HS-27A (cell line): ENCODE measurements around the gene DIAPH1.

ENCODE experiments used
- DNase-seq: peaks from one replicate; pipeline ENCODE4 v3.0.0-alpha.2; 2012; ENCODE audit warnings: low read depth, missing footprints

The DIAPH1 gene

DNA sequence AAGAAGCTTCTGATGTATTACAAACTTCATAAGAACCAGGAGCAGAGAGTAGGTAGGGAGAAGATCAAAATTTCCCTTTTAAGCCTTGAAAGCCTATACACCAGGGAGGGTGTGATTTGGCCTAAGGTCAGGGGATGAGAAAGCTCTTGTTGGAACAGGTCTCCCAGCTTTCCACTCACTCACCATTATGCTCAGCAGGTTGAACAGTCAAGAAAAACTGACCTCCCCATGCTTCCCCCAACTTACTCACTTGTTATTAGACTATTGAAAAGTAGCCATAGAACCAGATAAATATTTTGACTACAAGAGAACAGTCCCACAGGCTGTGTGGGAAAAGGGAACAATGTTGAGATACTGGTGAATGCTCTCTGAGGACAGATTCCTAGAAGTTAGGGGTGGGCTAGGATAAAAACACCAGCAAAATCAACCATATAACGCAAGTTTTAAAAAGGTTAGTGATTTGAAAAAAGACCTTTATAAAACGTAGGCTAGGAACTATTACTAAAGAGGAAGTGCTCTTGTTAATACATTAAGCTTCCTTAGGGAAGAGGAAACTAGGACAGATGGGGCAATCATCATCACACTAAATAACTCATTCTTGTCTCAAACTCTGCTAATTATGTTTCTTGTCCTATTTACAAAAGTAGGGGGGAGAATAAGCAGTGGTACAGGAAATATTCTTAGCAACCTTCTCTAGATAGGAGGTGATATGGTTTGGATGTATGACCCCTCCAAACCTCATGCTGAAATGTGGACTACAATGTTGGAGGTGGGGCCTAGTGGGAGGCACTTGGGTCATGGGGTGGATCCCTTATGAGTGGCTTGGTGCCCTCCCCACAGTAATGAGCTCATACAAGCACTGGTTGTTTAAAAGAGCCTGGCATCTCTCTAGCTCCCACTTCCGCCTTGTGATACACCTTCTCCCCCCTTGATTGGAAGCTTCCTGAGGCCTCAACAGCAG, 98.9 kb downstream of the DIAPH1 start:
- no peak for DNase-seq

DNA sequence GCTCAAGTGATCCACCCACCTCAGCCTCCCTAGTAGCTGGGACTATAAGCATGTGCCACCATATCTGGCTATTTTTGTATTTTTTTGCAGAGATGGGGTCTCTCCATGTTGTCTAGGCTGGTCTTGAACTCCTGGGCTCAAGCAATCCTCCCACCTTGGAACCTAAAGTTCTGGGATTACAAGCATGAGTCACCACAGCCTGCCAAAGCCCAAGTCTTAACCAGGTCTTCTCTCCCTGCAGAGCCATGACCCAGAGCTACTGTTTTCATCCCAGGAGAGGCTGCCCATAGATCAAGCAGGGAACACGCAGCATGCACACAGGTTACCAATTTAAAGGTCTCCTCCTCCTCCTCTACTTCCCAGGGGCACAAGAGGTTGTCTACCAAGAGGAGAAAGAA, 100.2 kb downstream of the DIAPH1 start:
- DNase-seq = no peak

DNA sequence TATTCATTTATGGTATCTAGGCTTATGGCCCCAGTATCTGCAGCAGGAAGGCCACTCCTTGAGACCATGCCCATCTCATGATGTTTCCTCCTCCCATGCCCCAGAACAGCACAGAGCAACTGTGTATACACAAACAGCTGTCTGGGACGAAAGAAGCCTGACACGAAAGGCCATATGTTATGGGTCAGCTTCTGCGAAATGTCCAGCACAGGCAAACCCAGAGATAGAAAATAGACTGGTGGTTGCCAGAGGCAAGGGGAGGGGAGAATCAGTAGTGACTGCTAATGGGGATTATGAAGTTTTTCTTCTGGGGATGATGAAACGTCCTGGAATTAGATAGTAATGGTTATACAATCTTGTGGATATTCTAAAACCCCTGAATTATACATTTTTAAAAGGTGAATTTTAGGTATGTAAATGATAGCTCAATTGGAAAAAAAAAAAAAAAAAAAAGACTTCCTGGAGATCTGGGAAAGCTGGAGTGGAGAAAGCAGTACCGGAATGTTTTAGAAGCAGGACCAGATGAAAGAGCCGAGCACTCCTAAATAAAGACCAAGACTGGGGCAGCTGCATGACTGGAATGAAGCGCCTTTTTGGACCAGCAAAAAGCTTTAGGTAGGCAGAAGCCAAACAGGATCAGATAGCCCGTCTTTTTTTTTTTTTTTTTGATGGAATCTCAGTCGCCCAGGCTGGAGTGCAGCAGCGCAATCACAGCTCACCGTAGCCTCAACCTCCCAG, 100.8 kb downstream of the DIAPH1 start:
- DNase-seq = no peak

DNA sequence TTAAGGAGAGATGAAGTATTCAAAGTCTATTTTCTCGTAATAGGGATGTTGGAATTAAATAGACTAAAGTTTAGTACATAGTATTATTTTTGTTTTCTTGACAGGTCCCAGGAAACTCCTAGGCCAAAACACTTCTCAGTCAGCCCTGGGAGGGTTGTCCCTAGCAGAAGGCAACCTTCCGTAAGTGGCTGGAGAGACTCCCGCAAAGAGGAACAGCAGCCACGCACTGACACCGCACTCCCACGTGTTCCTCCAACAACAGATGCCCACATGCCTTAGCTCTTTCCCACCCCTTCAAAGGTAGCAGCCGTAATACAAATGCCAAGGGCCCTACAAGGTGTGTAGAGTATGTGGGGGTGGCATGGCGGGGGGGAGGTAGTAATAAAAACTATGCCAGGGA, 101.5 kb downstream of the DIAPH1 start:
- no peak for DNase-seq

DNA sequence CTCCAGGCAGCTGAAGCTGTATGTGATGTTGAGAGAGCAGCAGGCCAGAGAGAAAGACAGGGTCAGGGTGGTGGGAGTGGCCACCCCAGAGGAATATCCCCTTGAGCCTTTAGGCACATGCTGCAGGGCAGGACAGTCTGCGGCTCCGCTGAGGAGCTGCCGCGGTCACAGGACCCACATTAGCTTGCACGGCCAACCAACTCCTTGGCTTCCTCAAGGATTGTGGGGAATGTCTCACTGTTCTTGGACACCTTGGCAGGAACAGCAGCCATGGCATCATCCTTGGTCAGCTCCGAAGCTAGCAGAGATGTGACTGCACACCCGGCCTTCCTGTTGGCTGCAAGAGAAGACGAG, 102.2 kb downstream of the DIAPH1 start:
- no peak for DNase-seq

DNA sequence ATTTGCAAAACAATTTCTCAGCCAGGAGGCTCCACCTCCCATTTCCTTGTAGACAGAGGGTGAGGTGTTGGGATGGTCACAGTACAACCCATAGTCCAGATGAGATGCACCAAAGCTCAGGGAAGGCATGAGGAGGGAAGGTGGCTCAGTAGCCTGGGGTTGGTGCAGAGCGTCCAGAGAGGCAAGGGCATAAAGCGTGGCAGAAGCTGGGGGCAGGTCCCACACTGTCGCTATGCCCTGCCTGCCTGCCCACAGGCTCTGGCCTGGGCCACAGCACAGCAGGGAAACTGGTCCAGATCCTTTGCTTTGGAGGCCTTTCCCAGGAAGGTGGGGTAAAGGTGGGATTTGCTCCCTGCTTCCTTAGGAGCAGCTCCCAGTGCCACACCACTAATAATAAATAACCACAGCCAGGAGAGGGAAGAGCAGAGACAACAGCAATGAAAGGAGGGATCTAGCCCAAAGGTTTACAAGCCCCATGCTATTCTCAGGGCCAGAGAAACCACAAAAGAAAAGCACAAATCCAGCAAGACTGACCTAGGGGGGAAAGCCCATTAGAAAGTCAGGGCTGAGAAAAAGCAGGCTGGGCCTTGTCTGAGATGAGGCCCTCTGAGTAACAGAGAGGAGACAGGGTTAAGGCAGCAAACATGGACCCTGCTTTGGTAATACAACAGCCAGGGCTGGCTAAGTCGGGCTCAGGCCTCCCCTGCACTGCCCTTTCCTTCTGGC, 102.7 kb downstream of the DIAPH1 start:
- DNase-seq = no peak

DNA sequence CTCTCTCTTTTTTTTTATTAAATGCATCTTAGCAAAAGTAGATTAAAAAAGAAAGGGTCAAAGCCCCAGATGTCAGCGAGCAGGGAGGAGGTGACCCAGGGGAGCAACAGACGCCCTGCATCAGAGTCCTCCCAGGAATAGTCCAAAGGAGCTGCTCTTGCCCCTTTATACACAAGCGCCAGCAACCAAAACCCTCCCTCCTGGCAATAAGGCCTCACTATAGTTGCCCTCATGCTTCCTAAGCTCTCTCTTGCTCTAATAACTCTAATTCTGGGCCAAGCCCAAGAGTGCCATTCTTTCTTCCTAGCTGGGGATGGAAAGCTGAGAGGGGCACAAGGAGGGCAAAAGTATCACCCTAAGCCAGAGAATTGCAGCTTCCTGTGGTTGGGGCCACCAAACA, 103.7 kb downstream of the DIAPH1 start:
- DNase-seq = no peak

DNA sequence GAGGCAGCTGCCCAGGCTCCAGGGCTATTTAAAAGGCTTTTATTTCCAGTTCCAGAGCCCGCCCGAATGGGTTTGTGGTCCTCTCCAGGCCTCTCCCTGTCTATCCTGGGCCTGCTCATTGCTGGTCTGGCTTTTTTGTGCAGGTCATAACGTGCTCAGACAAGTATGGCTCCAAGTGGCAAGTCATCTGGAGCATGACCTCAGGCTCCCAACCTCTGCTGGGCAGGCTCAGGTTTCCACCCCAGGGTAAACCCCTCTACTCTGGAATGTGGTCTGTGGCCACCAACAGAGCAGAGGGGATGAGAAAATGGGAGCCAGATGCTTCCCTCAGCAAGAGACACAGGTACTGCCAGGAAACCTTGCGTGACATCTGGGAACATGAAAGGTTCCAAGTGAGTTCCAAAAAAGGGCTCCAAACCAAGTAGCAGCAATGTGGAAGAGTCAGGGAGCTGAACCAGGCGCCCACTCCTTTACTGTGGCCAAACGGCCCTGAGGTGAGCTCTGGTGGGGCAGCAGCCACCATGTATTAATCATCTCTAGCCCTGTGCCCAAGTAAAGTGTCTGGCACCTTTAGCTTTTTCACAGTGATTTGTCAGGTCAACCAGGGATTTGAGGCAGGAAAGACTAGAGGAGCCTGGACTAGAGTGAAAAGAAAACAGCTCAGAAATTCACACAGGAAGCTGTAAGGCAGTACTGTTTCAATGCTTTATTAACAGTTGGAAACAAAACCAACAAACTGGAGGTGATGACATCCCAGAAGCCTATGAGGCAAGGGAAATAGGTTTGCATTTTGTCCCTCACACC, 104.3 kb downstream of the DIAPH1 start:
- no peak for DNase-seq

DNA sequence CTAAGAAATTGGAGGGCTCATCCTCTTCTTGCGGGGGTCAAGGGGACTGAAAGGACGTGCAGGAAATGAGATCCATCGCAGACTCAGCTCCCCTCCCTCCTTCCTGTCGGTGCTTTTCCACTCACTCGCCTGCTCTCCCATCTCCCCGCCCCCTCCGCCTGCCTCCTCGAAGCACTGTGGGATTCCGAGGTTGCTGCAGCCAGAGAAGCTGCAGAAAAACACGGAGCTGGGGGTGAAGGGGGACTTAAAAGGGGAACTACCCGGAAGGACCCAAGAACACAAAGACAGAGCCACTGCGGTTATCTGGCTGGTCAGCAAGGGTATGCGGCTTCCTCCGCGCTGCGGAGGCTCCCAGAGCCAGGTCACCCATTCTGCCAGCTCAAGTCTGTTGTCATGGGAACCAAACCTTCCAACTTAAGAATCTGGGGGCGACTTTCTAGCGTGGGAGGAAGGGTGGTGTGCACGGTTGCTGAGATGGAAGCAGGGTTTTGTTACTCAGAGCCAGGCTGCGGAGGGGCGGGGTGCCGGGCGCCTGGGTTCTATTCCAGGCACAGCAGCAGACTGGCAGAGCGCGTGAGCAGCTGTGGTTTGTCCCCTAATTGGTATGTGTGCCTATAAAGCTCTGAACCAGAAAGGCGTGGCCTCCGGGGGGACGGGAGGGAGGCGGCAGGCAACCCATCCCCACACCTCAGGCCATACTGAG, 105.0 kb downstream of the DIAPH1 start:
- no peak for DNase-seq

DNA sequence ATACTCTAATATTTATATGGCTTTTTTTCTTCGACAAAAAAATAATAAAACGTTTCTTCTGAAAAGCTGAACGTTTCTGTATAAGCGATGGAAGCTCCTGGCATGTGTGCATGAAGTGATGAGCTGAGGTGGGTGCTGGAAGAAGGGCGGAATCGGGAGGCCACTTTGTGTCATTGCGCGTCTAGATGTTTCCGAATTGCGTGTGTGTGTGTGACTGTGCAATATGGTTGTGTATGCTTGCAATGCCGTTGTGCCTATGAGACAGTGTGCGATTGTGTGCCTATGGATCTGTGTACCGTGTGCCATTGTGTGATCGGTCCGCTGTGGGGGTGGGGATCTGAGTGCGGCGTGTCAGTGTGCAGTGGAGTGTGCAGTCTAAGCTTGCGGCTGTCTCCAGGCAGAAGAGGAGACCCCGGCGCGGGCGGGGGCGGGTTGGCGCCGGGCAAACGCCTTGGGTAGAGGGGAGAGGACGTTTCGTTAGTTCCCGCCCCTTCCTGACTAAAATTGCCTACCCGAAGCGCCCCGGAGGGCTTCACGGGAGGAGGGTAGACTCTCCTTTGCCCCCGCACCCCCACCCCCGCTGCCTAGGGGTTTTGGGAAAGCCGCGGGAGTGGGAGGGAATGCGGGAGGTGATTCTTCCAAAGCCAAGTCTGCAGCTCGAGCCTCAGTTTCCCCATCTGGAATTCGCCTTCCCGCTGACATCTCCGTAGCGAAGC, 105.7 kb downstream of the DIAPH1 start:
- DNase-seq = no peak

DNA sequence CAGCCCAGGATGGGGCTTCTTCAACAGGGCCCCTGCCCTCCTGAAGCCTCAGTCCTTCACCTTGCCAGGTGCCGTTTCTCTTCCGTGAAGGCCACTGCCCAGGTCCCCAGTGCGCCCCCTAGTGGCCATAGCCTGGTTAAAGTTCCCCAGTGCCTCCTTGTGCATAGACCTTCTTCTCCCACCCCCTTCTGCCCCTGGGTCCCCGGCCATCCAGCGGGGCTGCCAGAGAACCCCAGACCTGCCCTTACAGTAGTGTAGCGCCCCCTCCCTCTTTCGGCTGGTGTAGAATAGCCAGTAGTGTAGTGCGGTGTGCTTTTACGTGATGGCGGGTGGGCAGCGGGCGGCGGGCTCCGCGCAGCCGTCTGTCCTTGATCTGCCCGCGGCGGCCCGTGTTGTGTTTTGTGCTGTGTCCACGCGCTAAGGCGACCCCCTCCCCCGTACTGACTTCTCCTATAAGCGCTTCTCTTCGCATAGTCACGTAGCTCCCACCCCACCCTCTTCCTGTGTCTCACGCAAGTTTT, 106.3 kb downstream of the DIAPH1 start:
- no peak for DNase-seq

DNA sequence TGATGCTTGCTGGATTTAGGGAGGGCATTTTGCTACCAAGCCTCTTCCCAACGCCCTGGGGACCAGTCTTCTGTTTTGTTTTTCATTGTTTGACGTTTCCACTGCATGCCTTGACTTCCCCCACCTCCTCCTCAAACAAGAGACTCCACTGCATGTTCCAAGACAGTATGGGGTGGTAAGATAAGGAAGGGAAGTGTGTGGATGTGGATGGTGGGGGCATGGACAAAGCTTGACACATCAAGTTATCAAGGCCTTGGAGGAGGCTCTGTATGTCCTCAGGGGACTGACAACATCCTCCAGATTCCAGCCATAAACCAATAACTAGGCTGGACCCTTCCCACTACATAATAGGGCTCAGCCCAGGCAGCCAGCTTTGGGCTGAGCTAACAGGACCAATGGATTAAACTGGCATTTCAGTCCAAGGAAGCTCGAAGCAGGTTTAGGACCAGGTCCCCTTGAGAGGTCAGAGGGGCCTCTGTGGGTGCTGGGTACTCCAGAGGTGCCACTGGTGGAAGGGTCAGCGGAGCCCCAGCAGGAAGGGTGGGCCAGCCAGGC, 107.0 kb downstream of the DIAPH1 start:
- DNase-seq = no peak

DNA sequence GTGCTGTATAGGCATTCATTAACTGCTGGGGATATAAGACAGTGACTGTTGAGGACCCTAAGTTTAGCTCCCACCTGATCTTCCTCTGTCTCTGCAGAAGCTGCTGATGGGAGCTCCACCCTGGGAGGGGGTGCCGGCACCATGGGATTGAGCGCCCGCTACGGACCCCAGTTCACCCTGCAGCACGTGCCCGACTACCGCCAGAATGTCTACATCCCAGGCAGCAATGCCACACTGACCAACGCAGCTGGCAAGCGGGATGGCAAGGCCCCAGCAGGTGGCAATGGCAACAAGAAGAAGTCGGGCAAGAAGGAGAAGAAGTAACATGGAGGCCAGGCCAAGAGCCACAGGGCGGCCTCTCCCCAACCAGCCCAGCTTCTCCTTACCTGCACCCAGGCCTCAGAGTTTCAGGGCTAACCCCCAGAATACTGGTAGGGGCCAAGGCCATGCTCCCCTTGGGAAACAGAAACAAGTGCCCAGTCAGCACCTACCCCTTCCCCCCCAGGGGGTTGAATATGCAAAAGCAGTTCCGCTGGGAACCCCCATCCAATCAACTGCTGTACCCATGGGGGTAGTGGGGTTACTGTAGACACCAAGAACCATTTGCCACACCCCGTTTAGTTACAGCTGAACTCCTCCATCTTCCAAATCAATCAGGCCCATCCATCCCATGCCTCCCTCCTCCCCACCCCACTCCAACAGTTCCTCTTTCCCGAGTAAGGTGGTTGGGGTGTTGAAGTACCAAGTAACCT, 107.8 kb downstream of the DIAPH1 start:
- no peak for DNase-seq

DNA sequence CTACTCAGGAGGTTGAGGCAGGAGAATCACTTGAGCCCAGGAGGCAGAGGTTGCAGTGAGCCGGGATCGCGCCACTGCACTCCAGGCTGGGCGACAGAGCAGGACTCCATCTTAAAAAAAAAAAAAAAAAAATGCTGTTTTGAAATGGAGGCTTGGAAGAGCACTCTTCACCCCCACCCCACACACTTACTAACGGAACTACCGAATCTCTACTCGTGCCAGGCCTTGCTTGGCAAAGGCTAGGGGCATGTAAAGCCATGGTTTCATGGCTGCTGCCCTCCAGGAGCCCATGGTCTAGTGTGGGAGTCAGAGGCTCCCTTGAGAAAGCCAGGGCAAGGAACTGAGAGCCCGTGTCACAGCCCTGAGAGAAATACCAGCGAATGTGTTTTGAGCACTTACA, 108.6 kb downstream of the DIAPH1 start:
- DNase-seq = no peak

DNA sequence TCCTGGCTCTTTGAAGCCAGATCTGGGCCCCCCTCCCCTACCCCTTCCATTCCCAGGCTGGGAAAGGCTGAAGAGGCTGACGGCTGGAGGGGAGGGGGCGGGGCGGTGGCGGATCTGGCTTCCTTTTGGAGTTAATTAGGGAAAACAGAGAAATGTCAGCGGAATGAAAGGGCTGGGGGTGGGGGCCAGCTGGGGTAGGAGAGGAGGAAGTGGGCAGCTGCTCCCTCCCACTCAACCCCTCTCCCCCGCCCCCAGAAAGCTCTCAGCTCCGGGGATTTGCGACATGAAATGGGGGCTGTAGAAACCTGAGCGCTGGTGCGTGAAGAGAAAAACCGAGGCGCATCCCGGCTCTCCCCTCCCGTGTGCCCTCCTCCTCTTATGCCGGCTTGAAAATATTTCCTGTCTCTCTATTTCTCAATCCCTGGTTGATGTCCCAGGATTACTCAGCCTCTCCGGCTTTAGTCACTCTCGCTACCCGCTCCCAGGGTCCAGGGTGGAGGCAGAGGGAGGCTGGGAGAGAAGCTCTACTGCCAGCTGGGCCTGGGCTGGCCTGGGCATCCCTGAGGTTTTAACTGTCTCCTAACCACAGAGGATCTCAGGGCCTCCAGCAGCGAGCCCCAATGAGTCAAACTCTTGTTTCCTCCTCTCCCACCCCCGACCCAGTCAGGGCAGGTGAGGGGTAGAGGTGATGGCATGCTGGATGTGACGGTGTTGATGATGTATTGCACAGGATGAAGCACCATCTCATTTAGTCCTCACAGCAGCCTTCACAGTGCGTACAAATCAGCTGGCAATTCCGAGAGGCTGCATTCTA, 109.8 kb downstream of the DIAPH1 start:
- DNase-seq = peak; percentile 29

DNA sequence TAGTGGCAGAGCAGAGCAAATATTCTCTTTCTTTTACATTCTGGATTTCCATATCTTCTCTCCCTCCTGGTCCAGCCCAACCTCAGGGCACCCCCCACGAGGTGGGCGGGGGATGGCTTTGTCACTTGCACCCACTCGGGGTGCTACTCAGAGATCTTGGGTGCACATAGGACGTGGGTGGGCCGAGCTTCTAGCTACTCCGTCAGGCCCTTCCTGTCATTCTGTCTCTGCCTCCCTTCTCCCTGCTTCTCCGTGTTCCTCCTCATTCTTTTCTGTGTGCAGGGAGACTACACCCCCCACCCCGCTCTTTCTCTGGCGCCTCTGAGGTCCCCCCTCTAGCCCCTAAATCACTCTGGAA, 110.4 kb downstream of the DIAPH1 start:
- no peak for DNase-seq

DNA sequence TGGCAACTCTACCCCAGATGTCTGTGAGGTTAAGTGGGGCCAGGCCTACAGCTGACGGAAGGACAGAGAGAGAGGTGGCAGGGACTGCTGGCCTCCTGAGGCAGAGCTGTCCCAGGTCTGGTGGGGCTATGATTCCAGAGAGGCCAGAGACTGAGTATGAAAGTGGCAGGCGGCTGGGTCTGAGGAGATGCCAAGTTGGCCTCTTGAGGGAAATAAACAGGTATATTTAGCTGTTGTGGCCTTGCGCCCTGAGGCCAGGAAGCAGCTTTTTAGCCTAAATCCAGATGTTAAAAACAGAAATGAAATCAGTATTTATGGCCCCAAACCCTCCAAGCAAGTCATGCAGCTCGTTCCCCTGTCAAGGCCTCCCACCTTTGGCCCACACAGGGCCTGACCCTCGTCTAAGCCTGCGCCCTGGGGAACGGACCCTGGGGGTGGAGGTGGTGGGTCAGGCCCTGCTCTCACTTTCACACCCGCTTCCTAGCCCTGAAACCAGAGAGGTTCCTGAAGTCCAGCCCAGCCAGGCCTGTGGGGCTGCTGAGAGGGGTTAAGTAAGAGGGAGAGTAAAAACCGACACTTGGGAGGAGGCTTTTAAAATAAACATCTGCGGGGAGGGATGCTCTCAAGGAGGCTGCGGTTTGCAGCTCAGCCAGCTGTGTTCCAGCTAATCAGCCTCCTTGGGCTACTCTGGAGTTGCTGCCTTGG, 111.3 kb downstream of the DIAPH1 start:
- DNase-seq = no peak
